GM23248 (cell line): Measurements from ENCODE around the gene LST1.

Source experiments
- EZH2 ChIP-seq: fragments of 200-600 bp; sonication (generic); IDR thresholded peaks from 2 replicates; pipeline ENCODE4 v1.6.1; 2018; ENCODE audit warnings: antibody characterized with exemption, mild to moderate bottlenecking; ENCODE audit not compliant: insufficient read depth, poor library complexity, severe bottlenecking
- EZH2phosphoT487 ChIP-seq: fragments of 200-600 bp; sonication (generic); IDR thresholded peaks from 2 replicates; pipeline ENCODE4 v1.6.1; 2018; ENCODE audit warnings: antibody characterized with exemption, moderate library complexity, mild to moderate bottlenecking, low read depth; ENCODE audit not compliant: insufficient read depth

- TF ChIP-seq EZH2 (no peak), EZH2phosphoT487 (no peak)
Observed at GRCh38 chr6:31541059-31541657, 44.9 kb upstream of the LST1 start.
